Neutrophil (primary cell): ENCODE measurements around the gene LCORL.

Experiments
- H3K27ac ChIP-seq: fragments of 200-600 bp; sonication (generic); 2 replicates; pipeline ENCODE4 v1.5.1; 2016; ENCODE audit warnings: mild to moderate bottlenecking, moderate library complexity
- H3K27me3 ChIP-seq: fragments of 200-600 bp; sonication (generic); 2 replicates; pipeline ENCODE4 v1.6.0; 2016; ENCODE audit warnings: mild to moderate bottlenecking
- H3K36me3 ChIP-seq: fragments of 200-600 bp; sonication (generic); 2 replicates; pipeline ENCODE4 v1.5.1; 2017
- H3K4me1 ChIP-seq, 2 experiments: fragments of 200-600 bp in 1 of 2; sonication (generic) in 1 of 2; 1 replicate in 1 of 2; 2 replicates in 1 of 2; pipeline versions ENCODE4 v1.5.1 to v1.6.1; 2013 to 2016; ENCODE audit warnings: low read depth in 1 of 2, low read length in 1 of 2, mild to moderate bottlenecking in 1 of 2, moderate library complexity in 1 of 2; ENCODE audit not compliant: control insufficient read depth in 1 of 2, insufficient read depth in 1 of 2
- H3K4me3 ChIP-seq, 2 experiments: fragments of 200-600 bp in 1 of 2; sonication (generic) in 1 of 2; 1 replicate in 1 of 2; 2 replicates in 1 of 2; pipeline ENCODE4 v1.5.1; 2013 to 2016; ENCODE audit warnings: low read depth in 1 of 2, low read length in 1 of 2, mild to moderate bottlenecking in 1 of 2, moderate library complexity in 1 of 2
- H3K9me3 ChIP-seq: fragments of 200-600 bp; sonication (generic); 2 replicates; pipeline ENCODE4 v1.5.1; 2016
- TF ChIP-seq, protein P1 (sequence below): fragments of 200-600 bp; sonication (generic); IDR thresholded peaks from 2 replicates; pipeline ENCODE4 v1.5.1; 2016; ENCODE audit warnings: antibody characterized with exemption

The LCORL gene

GRCh38 chr4:18056030-18056429, 34.5 kb upstream of the LCORL start:
- peaks cover 38% of the 10 kb centered on the region for H3K27me3 ChIP-seq
- H3K36me3 ChIP-seq, result no peaks in the 10 kb centered on the region
- no peak overlapping the region for H3K4me3 ChIP-seq
- TF ChIP-seq, protein P1, sequence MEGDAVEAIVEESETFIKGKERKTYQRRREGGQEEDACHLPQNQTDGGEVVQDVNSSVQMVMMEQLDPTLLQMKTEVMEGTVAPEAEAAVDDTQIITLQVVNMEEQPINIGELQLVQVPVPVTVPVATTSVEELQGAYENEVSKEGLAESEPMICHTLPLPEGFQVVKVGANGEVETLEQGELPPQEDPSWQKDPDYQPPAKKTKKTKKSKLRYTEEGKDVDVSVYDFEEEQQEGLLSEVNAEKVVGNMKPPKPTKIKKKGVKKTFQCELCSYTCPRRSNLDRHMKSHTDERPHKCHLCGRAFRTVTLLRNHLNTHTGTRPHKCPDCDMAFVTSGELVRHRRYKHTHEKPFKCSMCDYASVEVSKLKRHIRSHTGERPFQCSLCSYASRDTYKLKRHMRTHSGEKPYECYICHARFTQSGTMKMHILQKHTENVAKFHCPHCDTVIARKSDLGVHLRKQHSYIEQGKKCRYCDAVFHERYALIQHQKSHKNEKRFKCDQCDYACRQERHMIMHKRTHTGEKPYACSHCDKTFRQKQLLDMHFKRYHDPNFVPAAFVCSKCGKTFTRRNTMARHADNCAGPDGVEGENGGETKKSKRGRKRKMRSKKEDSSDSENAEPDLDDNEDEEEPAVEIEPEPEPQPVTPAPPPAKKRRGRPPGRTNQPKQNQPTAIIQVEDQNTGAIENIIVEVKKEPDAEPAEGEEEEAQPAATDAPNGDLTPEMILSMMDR, result no peak
- H3K9me3 ChIP-seq, result no peaks in the 10 kb centered on the region
- H3K27ac ChIP-seq, result no peak overlapping the region
- no peaks in the 10 kb centered on the region for H3K4me1 ChIP-seq

DNA sequence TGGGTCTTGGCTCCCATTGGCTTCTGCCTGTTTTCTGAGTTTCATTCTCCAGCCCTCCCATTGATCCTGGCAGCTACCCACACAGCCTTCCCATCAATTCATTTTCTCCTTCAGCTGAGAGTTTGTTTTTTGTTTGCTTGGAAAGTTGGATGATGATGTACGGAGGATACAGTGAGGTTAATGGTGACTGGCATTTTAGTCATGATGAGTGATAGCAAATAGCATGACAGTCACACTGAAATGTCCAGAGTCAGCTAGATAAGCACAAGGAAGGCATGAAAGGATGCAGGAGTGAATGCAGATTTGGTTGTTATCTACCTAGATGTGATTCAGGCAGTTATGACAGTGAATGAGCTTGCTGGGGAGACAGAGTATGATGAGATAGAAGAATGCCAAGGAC, 30.6 kb upstream of the LCORL start:
- TF ChIP-seq, protein P1, result no peak
- no peak overlapping the region for H3K4me3 ChIP-seq
- no peaks in the 10 kb centered on the region for H3K36me3 ChIP-seq
- H3K9me3 ChIP-seq, result no peaks in the 10 kb centered on the region
- peaks cover 21% of the 10 kb centered on the region for H3K27me3 ChIP-seq
- H3K27ac ChIP-seq, result no peak overlapping the region
- no peaks in the 10 kb centered on the region for H3K4me1 ChIP-seq

GRCh38 chr4:18051281-18051680, 29.7 kb upstream of the LCORL start:
- H3K27me3 ChIP-seq, result peaks cover 14% of the 10 kb centered on the region
- TF ChIP-seq, protein P1, result no peak

GRCh38 chr4:18050448-18050847, 28.9 kb upstream of the LCORL start:
- Histone ChIP-seq H3K36me3 (no peaks in the 10 kb centered on the region), H3K4me1 (no peaks in the 10 kb centered on the region), H3K9me3 (no peaks in the 10 kb centered on the region), H3K27me3 (peaks cover 14% of the 10 kb centered on the region), H3K27ac (no peak overlapping the region), H3K4me3 (no peak overlapping the region)
- TF ChIP-seq, protein P1, result no peak

More at GRCh38 chr4:18051281-18051680, 29.7 kb upstream of the LCORL start:
- Histone ChIP-seq H3K27ac (no peak overlapping the region), H3K4me1 (no peaks in the 10 kb centered on the region), H3K4me3 (no peak overlapping the region), H3K9me3 (no peaks in the 10 kb centered on the region), H3K36me3 (no peaks in the 10 kb centered on the region)

GRCh38 chr4:18049446-18049845, 27.9 kb upstream of the LCORL start:
- H3K4me3 ChIP-seq, result no peak overlapping the region
- H3K36me3 ChIP-seq, result no peaks in the 10 kb centered on the region
- no peaks in the 10 kb centered on the region for H3K9me3 ChIP-seq
- TF ChIP-seq, protein P1, result no peak
- no peak overlapping the region for H3K27ac ChIP-seq
- no peaks in the 10 kb centered on the region for H3K4me1 ChIP-seq
- peaks cover 7% of the 10 kb centered on the region for H3K27me3 ChIP-seq

DNA sequence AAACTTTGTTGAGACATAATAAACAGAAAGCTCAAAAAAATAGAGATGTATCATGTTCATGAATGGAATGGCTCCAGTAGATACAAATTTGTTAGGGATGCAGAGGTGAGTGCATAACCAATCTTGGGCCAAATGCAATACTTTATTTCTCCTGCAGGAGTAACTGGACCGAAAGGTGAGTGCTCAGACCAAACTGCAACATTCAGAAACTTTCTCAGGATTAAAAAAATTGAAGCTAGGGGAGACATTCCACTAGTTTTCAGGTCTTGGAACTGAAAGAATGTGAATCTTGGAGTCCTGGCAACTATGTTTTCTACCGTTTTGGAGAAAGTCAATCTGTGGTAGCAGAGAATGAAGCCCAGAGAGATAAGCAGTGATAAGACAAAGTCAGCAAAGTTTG, 21.2 kb upstream of the LCORL start:
- Histone ChIP-seq H3K9me3 (no peaks in the 10 kb centered on the region), H3K27ac (no peak overlapping the region), H3K36me3 (no peaks in the 10 kb centered on the region), H3K4me1 (no peaks in the 10 kb centered on the region), H3K27me3 (no peaks in the 10 kb centered on the region), H3K4me3 (no peak overlapping the region)
- TF ChIP-seq, protein P1, result no peak
